H54 (cell line): ENCODE data around the gene ZC3HAV1.

ENCODE experiments used
- DNase-seq: peaks from one replicate; pipeline ENCODE4 v3.0.0; 2011; ENCODE audit warnings: low spot score, mixed read lengths; ENCODE audit not compliant: insufficient read length
- FAIRE-seq: peaks from 3 replicates; lab custom pipeline; 2011; peaks lifted over from hg19 to GRCh38; lab: Jason Lieb, UNC
- POLR2A ChIP-seq: IDR thresholded peaks from 2 replicates; pipeline ENCODE4 v1.6.1; 2011; ENCODE audit warnings: low read depth, mild to moderate bottlenecking, low read length

Gene ZC3HAV1

GRCh38 chr7:139118805-139119485, 9.4 kb upstream of the ZC3HAV1 start:
- no peak for TF ChIP-seq POLR2A
- DNase-seq = no peak
- no peak for FAIRE-seq

- peak; percentile 38 for DNase-seq
- TF ChIP-seq POLR2A = no peak
- FAIRE-seq = peak; percentile 23
These were observed 8.8 kb upstream of the ZC3HAV1 start for GRCh38 chr7:139118234-139118804.

GRCh38 chr7:139117599-139118233, 8.2 kb upstream of the ZC3HAV1 start:
- FAIRE-seq (no peak), DNase-seq (no peak)
- no peak for TF ChIP-seq POLR2A

GRCh38 chr7:139116999-139117398, 7.5 kb upstream of the ZC3HAV1 start:
- DNase-seq (no peak), FAIRE-seq (no peak)
- no peak for TF ChIP-seq POLR2A

- FAIRE-seq (no peak), DNase-seq (no peak)
- TF ChIP-seq POLR2A = no peak
These were observed 5.6 kb upstream of the ZC3HAV1 start for GRCh38 chr7:139115104-139115503.

- FAIRE-seq (no peak), DNase-seq (no peak)
- no peak for TF ChIP-seq POLR2A
These were observed 5.1 kb upstream of the ZC3HAV1 start for GRCh38 chr7:139114585-139114984.

GRCh38 chr7:139114018-139114417, 4.5 kb upstream of the ZC3HAV1 start:
- no peak for TF ChIP-seq POLR2A
- DNase-seq (no peak), FAIRE-seq (no peak)

GRCh38 chr7:139112741-139113250, 3.3 kb upstream of the ZC3HAV1 start:
- FAIRE-seq = no peak
- TF ChIP-seq POLR2A = no peak
- DNase-seq = no peak

GRCh38 chr7:139112316-139112715, 2.8 kb upstream of the ZC3HAV1 start:
- TF ChIP-seq POLR2A = no peak
- FAIRE-seq (no peak), DNase-seq (no peak)

- TF ChIP-seq POLR2A = no peak
- DNase-seq (no peak), FAIRE-seq (no peak)
These were observed 2.3 kb upstream of the ZC3HAV1 start for GRCh38 chr7:139111811-139112301.

GRCh38 chr7:139111147-139111546, 1.6 kb upstream of the ZC3HAV1 start:
- no peak for TF ChIP-seq POLR2A
- no peak for DNase-seq
- no peak for FAIRE-seq

- TF ChIP-seq POLR2A = no peak
- FAIRE-seq (no peak), DNase-seq (no peak)
These were observed 477 bp upstream of the ZC3HAV1 start for GRCh38 chr7:139109983-139110411.

GRCh38 chr7:139108266-139109187, 993 bp downstream of the ZC3HAV1 start:
- no peak for TF ChIP-seq POLR2A
- DNase-seq (peak; percentile 39), FAIRE-seq (no peak)
